H1 (cell line): ENCODE results near the gene KRTAP10-8. TPM values are rescaled to one million over a fixed set of nuclear protein-coding genes. Genes with fewer than 3 reads are reported as not detected.

Experiments
- CTCF ChIA-PET: fragments of 300-600 bp; sonication (Branson Sonifier 250); formaldehyde crosslinking; loops from one replicate; lab custom pipeline; 2021; ENCODE audit not compliant: partially characterized antibody; lab: Charles Lee
- POLR2A ChIA-PET: fragments of 300-600 bp; sonication (Branson Sonifier 250); formaldehyde crosslinking; loops from one replicate; lab custom pipeline; 2021; ENCODE audit warnings: inconsistent platforms; ENCODE audit not compliant: partially characterized antibody; lab: Charles Lee
- DNase-seq, 2 experiments: peaks; one replicate each; pipeline versions ENCODE4 v3.0.0 to v3.0.0-alpha.2; 2010 to 2022; ENCODE audit warnings: low spot score in 2 of 2, low read depth in 1 of 2, mixed read lengths in 1 of 2
- FAIRE-seq: peaks from 2 replicates; lab custom pipeline; 2011; peaks lifted over from hg19 to GRCh38; lab: Jason Lieb, UNC
- H2AFZ ChIP-seq: 2 replicates; pipeline ENCODE4 v1.8.1; 2012; ENCODE audit warnings: low read length, inconsistent platforms
- H2AK5ac ChIP-seq: 2 replicates; pipeline ENCODE4 v1.6.1; 2013; ENCODE audit warnings: low read depth, low read length
- H2BK120ac ChIP-seq: replicated peaks from 2 replicates; pipeline ENCODE3; 2013; ENCODE audit warnings: low read depth, low read length, inconsistent platforms
- H2BK12ac ChIP-seq: 2 replicates; pipeline ENCODE4 v1.6.1; 2013; ENCODE audit warnings: low read depth, low read length
- H2BK15ac ChIP-seq: 2 replicates; pipeline ENCODE4 v1.6.1; 2013; ENCODE audit warnings: low read length
- H2BK20ac ChIP-seq: 2 replicates; pipeline ENCODE4 v1.6.1; 2013; ENCODE audit warnings: low read length
- H2BK5ac ChIP-seq: 2 replicates; pipeline ENCODE4 v1.6.1; 2013; ENCODE audit warnings: low read depth, low read length
- H3K14ac ChIP-seq: 2 replicates; pipeline ENCODE4 v1.6.1; 2013; ENCODE audit warnings: inconsistent platforms; ENCODE audit not compliant: insufficient read length
- H3K18ac ChIP-seq: 2 replicates; pipeline ENCODE4 v1.6.1; 2013; ENCODE audit warnings: low read length; ENCODE audit errors: extremely low read depth
- H3K23ac ChIP-seq: 2 replicates; pipeline ENCODE4 v1.6.1; 2013; ENCODE audit warnings: inconsistent platforms; ENCODE audit not compliant: insufficient read length
- H3K23me2 ChIP-seq: 2 replicates; pipeline ENCODE4 v1.6.1; 2013; ENCODE audit warnings: low read depth, low read length
- H3K27ac ChIP-seq: 2 replicates; pipeline ENCODE4 v1.6.1; 2011; ENCODE audit warnings: low read depth, low read length, inconsistent platforms
- H3K27me3 ChIP-seq, 4 experiments: replicated peaks in 1 of 4; 1 replicate in 1 of 4; 2 replicates in 3 of 4; pipeline versions ENCODE4 v1.6.1 to v1.8.1; 2011 to 2013; ENCODE audit warnings: low read length in 3 of 4, mild to moderate bottlenecking in 3 of 4, inconsistent platforms in 2 of 4, mixed read lengths in 2 of 4, moderate library complexity in 1 of 4; ENCODE audit not compliant: control insufficient read depth in 3 of 4, insufficient read depth in 3 of 4; ENCODE audit errors: extremely low read depth in 1 of 4
- H3K36me3 ChIP-seq, 4 experiments: 2 replicates each; pipeline versions ENCODE4 v1.6.1 to v1.8.1; 2011 to 2013; ENCODE audit warnings: mild to moderate bottlenecking in 4 of 4, low read length in 3 of 4, moderate library complexity in 2 of 4, control low read depth in 1 of 4, inconsistent platforms in 1 of 4; ENCODE audit not compliant: insufficient read depth in 4 of 4, control insufficient read depth in 2 of 4
- H3K4ac ChIP-seq: replicated peaks from 2 replicates; pipeline ENCODE3; 2013; ENCODE audit warnings: low read length, low read depth, mixed read lengths, inconsistent platforms; ENCODE audit not compliant: insufficient read length
- H3K4me1 ChIP-seq, 4 experiments: replicated peaks in 1 of 4; 1 replicate in 1 of 4; 2 replicates in 3 of 4; pipeline versions ENCODE4 v1.6.1 to v1.8.1; 2011 to 2013; ENCODE audit warnings: low read length in 3 of 4, inconsistent platforms in 2 of 4, mixed read lengths in 1 of 4; ENCODE audit not compliant: insufficient read depth in 4 of 4, control insufficient read depth in 3 of 4
- H3K4me2 ChIP-seq, 2 experiments: 2 replicates each; pipeline versions ENCODE4 v1.6.1 to v1.8.1; 2011 to 2013; ENCODE audit warnings: low read depth in 2 of 2, low read length in 2 of 2, control low read depth in 1 of 2, inconsistent platforms in 1 of 2, mild to moderate bottlenecking in 1 of 2; ENCODE audit not compliant: insufficient read depth in 1 of 2
- H3K4me3 ChIP-seq, 4 experiments: fragments of 200-600, 300-600 bp in 1 of 4; sonication (generic), shearing (Covaris generic), sonication (Bioruptor Twin) in 1 of 4; 2 replicates each; pipeline versions ENCODE4 v1.5.1 to v1.8.1; 2011 to 2016; ENCODE audit warnings: low read length in 4 of 4, low read depth in 3 of 4, control low read depth in 2 of 4, inconsistent platforms in 2 of 4, mild to moderate bottlenecking in 2 of 4, mixed read lengths in 1 of 4, moderate library complexity in 1 of 4; ENCODE audit not compliant: insufficient read depth in 2 of 4; ENCODE audit errors: extremely low read depth in 1 of 4
- H3K56ac ChIP-seq: replicated peaks from 2 replicates; pipeline ENCODE3; 2013; ENCODE audit warnings: low read depth, mild to moderate bottlenecking, mixed read lengths, low read length, inconsistent platforms; ENCODE audit not compliant: insufficient read length
- H3K79me1 ChIP-seq: 2 replicates; pipeline ENCODE4 v1.6.1; 2013; ENCODE audit warnings: low read depth, low read length, control low read depth
- H3K79me2 ChIP-seq, 2 experiments: 2 replicates each; pipeline versions ENCODE4 v1.6.1 to v1.8.1; 2012 to 2013; ENCODE audit warnings: low read length in 2 of 2, mild to moderate bottlenecking in 2 of 2, inconsistent platforms in 1 of 2; ENCODE audit not compliant: insufficient read depth in 2 of 2, control insufficient read depth in 1 of 2
- H3K9ac ChIP-seq, 4 experiments: replicated peaks in 1 of 4; 1 replicate in 1 of 4; 2 replicates in 3 of 4; pipeline versions ENCODE4 v1.6.1 to v1.8.1; 2011 to 2013; ENCODE audit warnings: low read depth in 3 of 4, low read length in 3 of 4, control low read depth in 2 of 4, mild to moderate bottlenecking in 2 of 4, moderate library complexity in 2 of 4, inconsistent platforms in 1 of 4; ENCODE audit errors: extremely low read depth in 1 of 4
- H3K9me3 ChIP-seq, 2 experiments: 2 replicates each; pipeline versions ENCODE4 v1.6.1 to v1.8.1; 2012 to 2013; ENCODE audit warnings: mild to moderate bottlenecking in 2 of 2, moderate library complexity in 2 of 2, control low read depth in 1 of 2, inconsistent platforms in 1 of 2, low read depth in 1 of 2, low read length in 1 of 2, mixed read lengths in 1 of 2; ENCODE audit not compliant: insufficient read depth in 2 of 2
- H4K20me1 ChIP-seq, 2 experiments: replicated peaks in 1 of 2; 2 replicates each; pipeline versions ENCODE3 to v1.8.1; 2011 to 2013; ENCODE audit warnings: inconsistent platforms in 2 of 2, low read length in 2 of 2, mild to moderate bottlenecking in 1 of 2; ENCODE audit not compliant: insufficient read depth in 2 of 2, control insufficient read depth in 1 of 2
- H4K5ac ChIP-seq: 2 replicates; pipeline ENCODE4 v1.6.1; 2013; ENCODE audit warnings: low read length, low read depth, mixed read lengths, inconsistent platforms; ENCODE audit not compliant: insufficient read length
- H4K8ac ChIP-seq: 2 replicates; pipeline ENCODE4 v1.8.0; 2013; ENCODE audit warnings: mild to moderate bottlenecking, moderate library complexity, low read length, inconsistent platforms; ENCODE audit not compliant: insufficient read depth; ENCODE audit errors: extremely low read depth
- H4K91ac ChIP-seq: replicated peaks from 2 replicates; pipeline ENCODE3; 2013; ENCODE audit warnings: low read length, mixed read lengths, inconsistent platforms; ENCODE audit not compliant: insufficient read length
- CTBP2 ChIP-seq: IDR thresholded peaks from 2 replicates; pipeline ENCODE4 v1.7.0; 2011; ENCODE audit warnings: borderline replicate concordance, mild to moderate bottlenecking, moderate library complexity, mixed read lengths, low read length; ENCODE audit not compliant: insufficient read depth, insufficient read length
- EGR1 ChIP-seq: IDR thresholded peaks from 2 replicates; pipeline ENCODE4 v1.6.1; 2011; ENCODE audit warnings: low read depth, low read length, borderline replicate concordance
- FOSL1 ChIP-seq: IDR thresholded peaks from 2 replicates; pipeline ENCODE4 v1.6.1; 2011; ENCODE audit warnings: mild to moderate bottlenecking, low read depth, low read length, moderate library complexity; ENCODE audit not compliant: insufficient read depth
- HDAC6 ChIP-seq: IDR thresholded peaks from one replicate; pipeline ENCODE4 v1.7.1; 2012; ENCODE audit warnings: low read depth, mild to moderate bottlenecking, inconsistent platforms, low read length, moderate library complexity
- NANOG ChIP-seq: IDR thresholded peaks from 2 replicates; pipeline ENCODE4 v1.6.1; 2011; ENCODE audit warnings: low read length, low read depth, mild to moderate bottlenecking, inconsistent platforms; ENCODE audit not compliant: insufficient read depth, poor library complexity, severe bottlenecking
- PHF8 ChIP-seq: fragments of 200-600 bp; sonication (generic); conservative IDR thresholded peaks from 2 replicates; pipeline ENCODE4 v1.7.1; 2012; ENCODE audit warnings: low read depth, mild to moderate bottlenecking, inconsistent platforms, low read length, moderate library complexity
- RFX5 ChIP-seq: IDR thresholded peaks from 2 replicates; pipeline ENCODE4 v1.6.1; 2011; ENCODE audit warnings: low read depth, low read length, improper control_type of control experiment, borderline replicate concordance
- SAP30 ChIP-seq: fragments of 300-600 bp; sonication (generic); IDR thresholded peaks from 2 replicates; pipeline ENCODE4 v1.7.1; 2012; ENCODE audit warnings: low read length, moderate library complexity, mild to moderate bottlenecking, inconsistent platforms; ENCODE audit not compliant: insufficient read depth, insufficient replicate concordance
- SIX5 ChIP-seq: IDR thresholded peaks from 2 replicates; pipeline ENCODE4 v1.6.1; 2011; ENCODE audit warnings: mild to moderate bottlenecking, low read depth, low read length
- WGBS, 2 experiments: shearing (Covaris generic) in 1 of 2; methylation state at CpG; one replicate each; pipeline versions ENCODE4 v1.1.6 to v1.1.7; 2013 to 2015; ENCODE audit warnings: low lambda C conversion rate in 2 of 2, mixed read lengths in 2 of 2, inconsistent platforms in 1 of 2, low coverage in 1 of 2, missing lambda C conversion rate in 1 of 2; ENCODE audit not compliant: insufficient replicate concordance in 2 of 2, insufficient coverage in 1 of 2, insufficient read length in 1 of 2; ENCODE audit errors: extremely low coverage in 1 of 2, missing lambda C conversion rate in 1 of 2; 5-methylcytosine and 5-hydroxymethylcytosine counted together
- polyA plus RNA-seq, 7 experiments: library from polyadenylated mRNA; depleted of rRNA in 3 of 7; stranded (reverse) in 5 of 7; unstranded in 2 of 7; fragments of >200 nt in 5 of 7; fragments of 200-250 nt in 2 of 7; gene quantifications; 1 replicate in 5 of 7; 2 replicates in 1 of 7; 4 replicates in 1 of 7; pipeline versions ENCODE4 v1.2.1 to v1.2.3, GENCODE V29; 2011 to 2013; ENCODE audit warnings: missing spikeins in 2 of 7, mixed read lengths in 2 of 7
- total RNA-seq: library from RNA; stranded (reverse); fragmentation: NEBNext Ultra II Directional; extraction: Animal tissue kit (Norgen Biotek cat#: 25700); gene quantifications from 2 replicates; pipeline ENCODE4 v1.2.1, GENCODE V29; 2021
- TF ChIP-seq, protein P1 (sequence below): IDR thresholded peaks from 2 replicates; pipeline ENCODE4 v1.6.1; 2012; ENCODE audit warnings: inconsistent platforms

KRTAP10-8 gene
- total and polyA plus RNA-seq, 2 of the 8 experiments (the other 6 are each of a cell fraction or from before 2014, with no cell fraction given): not detected

DNA sequence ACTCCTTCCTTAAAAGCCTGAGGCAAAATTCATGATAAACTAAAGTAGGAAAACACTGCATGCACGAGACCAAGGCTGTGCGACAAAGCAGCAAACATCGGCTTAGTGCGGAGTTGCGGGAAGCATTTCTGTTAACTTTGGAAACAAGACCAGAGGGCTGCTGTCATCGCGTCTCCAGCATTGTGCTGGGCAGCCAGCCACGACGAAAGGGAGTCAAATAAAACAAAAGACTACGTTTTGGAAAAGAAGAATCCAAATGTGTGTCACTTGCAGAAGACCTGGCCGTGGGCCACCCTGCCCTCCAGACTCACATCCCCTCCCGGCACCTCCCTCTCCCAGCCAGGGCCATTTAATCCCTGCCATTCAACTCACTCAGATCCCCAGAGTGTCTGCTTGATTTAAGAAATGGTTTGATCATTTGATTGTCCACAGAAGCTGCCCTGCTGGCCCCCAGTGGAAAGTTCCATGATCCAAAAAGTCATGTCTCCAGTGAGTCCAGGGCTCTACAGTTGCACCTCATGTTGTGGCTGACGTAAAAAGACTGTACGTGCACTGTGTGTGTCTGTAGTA lies 31.9 kb downstream of the KRTAP10-8 start:
- Histone ChIP-seq H3K23ac (no peak overlapping the region), H4K5ac (no peak overlapping the region), H3K14ac (no peak overlapping the region), H4K20me1 (no peaks in the 10 kb centered on the region), H3K79me2 (no peaks in the 10 kb centered on the region), H3K4me2 (no peak overlapping the region), H4K8ac (no peak overlapping the region), H2AK5ac (no peak overlapping the region), H3K56ac (no peak overlapping the region), H2AFZ (no peak overlapping the region), H2BK20ac (no peak overlapping the region), H3K27ac (no peak overlapping the region), H3K9ac (no peak overlapping the region), H3K4me3 (no peak overlapping the region), H2BK120ac (no peak overlapping the region), H3K27me3 (no peaks in the 10 kb centered on the region), H4K91ac (no peak overlapping the region), H3K9me3 (peaks cover 3 to 8% of the 10 kb centered on the region in 2 experiments; a peak in 3 of 4 replicates), H3K4me1 (peaks cover 0 to 14% (median 4%) of the 10 kb centered on the region in 4 experiments; a peak in 3 of 7 replicates), H2BK5ac (no peak overlapping the region), H3K23me2 (no peaks in the 10 kb centered on the region; the same call in 1 of the 2 replicates), H3K18ac (no peak overlapping the region), H3K4ac (no peak overlapping the region), H2BK12ac (no peak overlapping the region), H2BK15ac (no peak overlapping the region), H3K36me3 (no peaks in the 10 kb centered on the region), H3K79me1 (no peaks in the 10 kb centered on the region; the same call in 1 of the 2 replicates)
- CTCF ChIA-PET: no interaction called here
- WGBS, 2 experiments: 75% methylated on average over 14 of the region's 14 CpGs; no CpG with 5 or more reads in 1 of the 2 experiments
- DNase-seq (no peak), FAIRE-seq (no peak)
- TF ChIP-seq, protein P1, sequence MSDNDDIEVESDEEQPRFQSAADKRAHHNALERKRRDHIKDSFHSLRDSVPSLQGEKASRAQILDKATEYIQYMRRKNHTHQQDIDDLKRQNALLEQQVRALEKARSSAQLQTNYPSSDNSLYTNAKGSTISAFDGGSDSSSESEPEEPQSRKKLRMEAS: no peak
- TF ChIP-seq SAP30 (no peak), CTBP2 (no peak), SIX5 (no peak), PHF8 (no peak), RFX5 (no peak), NANOG (no peak), HDAC6 (no peak), FOSL1 (no peak), EGR1 (no peak)
- POLR2A ChIA-PET: no interaction called here
